Kidney (tissue), 14 donors: Measurements from ENCODE around the gene SGPL1. TPM values are rescaled to one million over a fixed set of nuclear protein-coding genes. Genes with fewer than 3 reads are reported as not detected.

Source experiments
- DNase-seq, 5 donors: peaks; one replicate each; pipeline ENCODE4 v3.0.0-alpha.2; 2013 to 2020
- FAIRE-seq: peaks from 2 replicates; lab custom pipeline; 2012; peaks lifted over from hg19 to GRCh38; lab: Jason Lieb, UNC
- H3K27ac ChIP-seq, 2 donors: one replicate each; pipeline ENCODE4 v1.7.0; 2013; ENCODE audit warnings: low read depth in 2 of 2, low read length in 2 of 2, inconsistent platforms in 1 of 2
- H3K27me3 ChIP-seq: one replicate; pipeline ENCODE4 v1.7.1; 2013; ENCODE audit warnings: low read length, inconsistent platforms; ENCODE audit not compliant: control insufficient read depth, insufficient read depth
- H3K36me3 ChIP-seq, 3 donors: one replicate each; pipeline versions ENCODE4 v1.7.0 to v1.7.1; 2013; ENCODE audit warnings: low read length in 3 of 3, control low read depth in 1 of 3, inconsistent platforms in 1 of 3; ENCODE audit not compliant: insufficient read depth in 3 of 3, control insufficient read depth in 2 of 3
- H3K4me1 ChIP-seq, 3 donors: one replicate each; pipeline versions ENCODE4 v1.7.0 to v1.7.1; 2013; ENCODE audit warnings: low read length in 3 of 3, inconsistent platforms in 1 of 3, low read depth in 1 of 3; ENCODE audit not compliant: control insufficient read depth in 2 of 3, insufficient read depth in 2 of 3
- H3K4me3 ChIP-seq, 3 donors: one replicate each; pipeline versions ENCODE4 v1.7.0 to v1.8.1; 2013; ENCODE audit warnings: low read length in 3 of 3, control low read depth in 1 of 3, inconsistent platforms in 1 of 3
- H3K9ac ChIP-seq, 3 donors: one replicate each; pipeline versions ENCODE4 v1.7.0 to v1.7.1; 2013; ENCODE audit warnings: low read length in 3 of 3, control low read depth in 1 of 3, inconsistent platforms in 1 of 3
- H3K9me3 ChIP-seq, 3 donors: one replicate each; pipeline versions ENCODE4 v1.7.0 to v1.7.1; 2013; ENCODE audit warnings: low read length in 3 of 3, control low read depth in 1 of 3, inconsistent platforms in 1 of 3; ENCODE audit not compliant: control insufficient read depth in 2 of 3, insufficient read depth in 1 of 3
- intact Hi-C: fragments of 100-400 bp; cut with DNase I; formaldehyde crosslinking; loops from one replicate; pipeline ENCODE4 v1.11.1; 2022
- polyA plus RNA-seq: library from polyadenylated mRNA; stranded (reverse); fragments of 350-450 nt; fragmentation: Illumina TruSeq; extraction: RNeasy Lipid Tissue Mini Kit (QIAGEN cat#74804); gene quantifications from one replicate; pipeline ENCODE4 v1.2.3, GENCODE V29; 2014; ENCODE audit warnings: low read depth, low replicate concordance; ENCODE audit not compliant: insufficient read depth
- total RNA-seq: library from RNA; stranded (reverse); fragmentation: NEBNext Ultra II Directional; extraction: Animal tissue kit (Norgen Biotek cat#: 25700); gene quantifications from one replicate; pipeline ENCODE4 v1.2.1, GENCODE V29; 2021
- TF ChIP-seq, protein P1 (sequence below): IDR thresholded peaks from 3 replicates; pipeline ENCODE4 v1.5.1; 2012; ENCODE audit warnings: mild to moderate bottlenecking, moderate library complexity, borderline replicate concordance; ENCODE audit not compliant: insufficient read depth; ENCODE audit errors: extremely low read depth
- donor health status: control.
- donor health status: control.
- donor health status: control.
- donor health status: control.
- donor health status: control.
- donor health status: DM: yes; HTN: yes; CAD: no.
- donor health status: Normal renal cell carcinoma (clear cell type).

The SGPL1 gene
- total and polyA plus RNA-seq, 2 donors from 2014 or later, result 13.5 to 105 TPM

DNA sequence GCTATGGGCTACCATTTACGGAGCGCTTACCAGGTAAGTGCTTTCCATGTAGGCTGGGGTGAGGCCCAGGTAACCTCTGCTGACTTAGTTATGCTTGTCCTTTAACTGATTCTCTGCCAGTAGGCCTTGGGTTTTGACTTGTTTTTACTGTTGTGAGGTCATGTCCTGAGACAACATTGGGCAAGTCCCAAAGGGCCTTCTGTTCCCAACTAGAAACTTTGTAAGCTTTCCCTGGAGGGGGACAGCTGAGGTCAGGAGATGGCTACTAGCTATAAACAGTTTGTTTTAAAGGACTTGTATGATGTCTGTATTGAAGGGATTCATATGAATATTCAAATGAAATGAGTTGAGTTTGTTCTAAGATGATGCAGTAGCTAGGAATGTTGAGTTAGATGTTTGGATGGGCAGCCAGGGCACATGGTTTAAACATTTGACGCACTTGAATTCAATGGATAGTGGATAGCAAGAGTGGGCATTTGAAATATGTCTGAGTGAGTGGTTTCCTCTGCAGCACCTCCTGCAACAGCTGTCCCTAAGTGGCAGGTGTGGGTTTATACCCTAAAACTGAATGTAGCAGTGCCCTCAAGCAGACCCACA, 10.0 kb upstream of the SGPL1 start:
- FAIRE-seq, result no peak
- intact Hi-C loops, result no loop called here

DNA sequence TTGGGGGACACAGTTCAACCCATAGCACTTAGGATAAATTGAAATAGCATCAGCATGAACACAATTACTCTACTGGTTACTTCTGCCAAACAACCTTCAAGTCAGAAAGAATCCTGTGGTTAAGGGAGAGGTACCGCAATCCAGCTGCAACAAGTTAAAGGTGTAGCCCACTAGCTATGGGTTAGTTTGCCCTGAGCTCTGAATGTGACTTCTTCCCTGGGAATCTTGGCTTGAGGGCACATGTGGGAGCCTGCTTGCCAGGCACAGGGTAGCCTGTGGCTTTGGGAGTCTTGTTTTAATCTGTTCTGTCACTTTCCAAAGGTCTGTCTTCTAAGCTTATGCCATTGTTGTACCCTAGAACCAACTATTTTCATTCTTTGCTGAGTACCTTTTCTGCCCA, 8.9 kb upstream of the SGPL1 start:
- no peaks in the 10 kb centered on the region for H3K27me3 ChIP-seq
- no peak overlapping the region for H3K27ac ChIP-seq

More for the DNA sequence above, 10.0 kb upstream of the SGPL1 start:
- peaks cover 0 to 8% (median 0%) of the 10 kb centered on the region in 3 donors for H3K4me1 ChIP-seq
- no peak for DNase-seq
- H3K9me3 ChIP-seq, result no peaks in the 10 kb centered on the region
- no peak overlapping the region for H3K4me3 ChIP-seq
- no peaks in the 10 kb centered on the region for H3K27me3 ChIP-seq
- H3K36me3 ChIP-seq, result no peaks in the 10 kb centered on the region
- H3K27ac ChIP-seq, result no peak overlapping the region
- TF ChIP-seq, protein P1, sequence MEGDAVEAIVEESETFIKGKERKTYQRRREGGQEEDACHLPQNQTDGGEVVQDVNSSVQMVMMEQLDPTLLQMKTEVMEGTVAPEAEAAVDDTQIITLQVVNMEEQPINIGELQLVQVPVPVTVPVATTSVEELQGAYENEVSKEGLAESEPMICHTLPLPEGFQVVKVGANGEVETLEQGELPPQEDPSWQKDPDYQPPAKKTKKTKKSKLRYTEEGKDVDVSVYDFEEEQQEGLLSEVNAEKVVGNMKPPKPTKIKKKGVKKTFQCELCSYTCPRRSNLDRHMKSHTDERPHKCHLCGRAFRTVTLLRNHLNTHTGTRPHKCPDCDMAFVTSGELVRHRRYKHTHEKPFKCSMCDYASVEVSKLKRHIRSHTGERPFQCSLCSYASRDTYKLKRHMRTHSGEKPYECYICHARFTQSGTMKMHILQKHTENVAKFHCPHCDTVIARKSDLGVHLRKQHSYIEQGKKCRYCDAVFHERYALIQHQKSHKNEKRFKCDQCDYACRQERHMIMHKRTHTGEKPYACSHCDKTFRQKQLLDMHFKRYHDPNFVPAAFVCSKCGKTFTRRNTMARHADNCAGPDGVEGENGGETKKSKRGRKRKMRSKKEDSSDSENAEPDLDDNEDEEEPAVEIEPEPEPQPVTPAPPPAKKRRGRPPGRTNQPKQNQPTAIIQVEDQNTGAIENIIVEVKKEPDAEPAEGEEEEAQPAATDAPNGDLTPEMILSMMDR, result no peak
- H3K9ac ChIP-seq, result no peak overlapping the region

DNA sequence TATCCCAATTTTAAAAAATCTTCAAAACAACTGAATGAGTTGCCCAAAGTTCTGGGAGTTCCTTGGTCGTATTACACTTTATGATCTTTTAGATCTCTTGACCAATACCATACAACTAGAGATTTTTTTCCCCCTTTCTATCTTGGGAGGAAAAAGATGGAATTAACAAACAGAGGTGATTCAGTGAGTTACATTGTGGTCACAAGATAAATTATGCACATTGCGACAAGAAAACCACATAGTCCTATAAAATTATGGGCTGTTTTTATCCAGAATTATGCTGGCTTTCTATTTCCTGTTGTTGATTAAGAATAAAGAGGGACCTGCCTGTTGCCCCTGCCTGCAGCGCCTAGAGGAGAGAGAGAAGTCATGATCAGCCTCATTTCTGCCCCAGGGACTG, 8.2 kb upstream of the SGPL1 start:
- TF ChIP-seq, protein P1, result no peak
- Histone ChIP-seq H3K4me3 (no peak overlapping the region), H3K9ac (no peak overlapping the region), H3K36me3 (no peaks in the 10 kb centered on the region), H3K9me3 (no peaks in the 10 kb centered on the region), H3K27me3 (no peaks in the 10 kb centered on the region), H3K27ac (no peak overlapping the region), H3K4me1 (peaks cover 0 to 8% (median 0%) of the 10 kb centered on the region in 3 donors)
- intact Hi-C loops, result no loop called here
- FAIRE-seq, result no peak
- DNase-seq, result no peak

More for the DNA sequence above, 8.9 kb upstream of the SGPL1 start:
- peaks cover 0 to 8% (median 0%) of the 10 kb centered on the region in 3 donors for H3K4me1 ChIP-seq
- DNase-seq (no peak), FAIRE-seq (no peak)
- no peaks in the 10 kb centered on the region for H3K9me3 ChIP-seq
- TF ChIP-seq, protein P1, result no peak
- intact Hi-C loops, result no loop called here
- no peak overlapping the region for H3K9ac ChIP-seq
- no peak overlapping the region for H3K4me3 ChIP-seq
- no peaks in the 10 kb centered on the region for H3K36me3 ChIP-seq
